Stimulated activated CD8-positive, alpha-beta memory T cell treated with anti-CD3 and anti-CD28 coated beads, Interleukin-2, amount 100 ng/mL, for 1 hour (primary cell): Measurements from ENCODE around the gene DRC1.

Experiments
- DNase-seq, 2 donors: peaks; one replicate each; pipeline ENCODE4 v3.0.0-alpha.2; 2020; ENCODE audit warnings: low read depth in 2 of 2

The DRC1 gene

DNA sequence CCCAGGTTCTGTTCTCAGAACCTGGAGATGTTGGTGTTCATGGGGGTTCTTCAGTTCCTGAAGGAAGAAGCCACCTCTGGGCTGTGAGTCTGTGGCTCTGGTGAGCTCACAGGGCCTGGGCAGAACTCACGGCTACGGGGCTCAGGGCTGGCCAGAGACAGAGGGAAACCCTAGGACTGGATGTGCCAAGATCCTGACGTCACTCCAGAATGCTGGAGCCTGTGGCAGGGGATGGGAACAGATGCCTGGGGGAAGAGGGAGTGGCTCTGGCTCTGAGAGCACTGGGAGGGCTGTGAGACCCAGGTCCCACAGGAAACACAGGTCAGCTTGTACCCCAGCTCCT lies 76.2 kb downstream of the DRC1 start, which contains the start of gene OTOF:
Gene OTOF (minus strand): TSS at position 214 of the 343 bp plus-strand sequence.
- no peak for DNase-seq

DNA sequence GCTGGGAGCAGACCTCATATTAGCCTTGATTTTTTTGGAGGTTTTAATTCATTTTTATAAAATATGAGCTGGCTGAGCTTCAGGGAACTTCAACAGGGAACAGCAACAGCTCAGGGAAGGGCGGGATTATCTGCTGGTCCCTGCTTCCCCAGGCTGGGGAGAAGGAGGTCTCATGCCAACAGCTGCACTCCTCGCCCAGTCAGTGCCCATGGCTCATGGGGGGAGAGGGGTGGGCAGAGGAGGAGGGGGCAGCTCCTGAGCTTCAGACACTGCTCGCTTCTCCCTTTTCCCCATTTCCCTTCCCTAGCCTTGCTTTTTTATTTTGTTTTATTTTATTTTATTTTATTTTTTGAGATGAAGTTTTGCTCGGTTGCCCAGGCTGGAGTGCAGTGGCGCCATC lies 76.6 kb downstream of the DRC1 start:
- no peak for DNase-seq

DNA sequence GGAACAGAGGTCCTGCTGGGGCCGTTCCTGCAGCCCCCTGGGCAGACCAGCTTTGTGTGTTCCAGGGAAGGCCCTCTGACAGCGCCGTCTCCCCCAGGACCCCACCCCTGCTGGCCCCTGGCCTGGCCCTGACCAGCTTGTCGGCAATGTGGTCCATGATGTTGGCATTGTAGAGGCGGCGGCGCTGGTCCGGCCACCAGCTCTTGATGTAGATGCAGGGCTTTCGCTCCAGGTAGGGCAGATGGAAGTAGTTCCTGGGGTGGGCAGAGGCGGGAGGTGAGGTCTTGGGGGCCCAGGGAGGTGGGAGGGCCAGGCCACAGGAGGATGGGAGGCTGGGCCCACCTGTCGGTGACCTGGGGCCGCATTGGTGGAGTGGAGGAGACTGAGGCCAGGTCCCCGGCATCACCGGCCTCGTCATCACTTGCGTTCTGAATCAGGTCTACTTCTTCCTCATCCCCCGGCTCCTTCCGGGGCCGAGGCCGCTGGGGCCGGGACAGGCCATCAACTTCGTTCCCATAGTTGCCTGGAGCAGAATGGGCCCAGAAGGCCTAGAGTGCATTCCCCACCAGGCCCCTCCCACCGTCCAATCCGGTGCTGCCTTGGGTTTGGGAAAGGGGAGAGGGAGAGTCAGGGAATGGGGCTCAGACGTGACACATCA lies 77.5 kb downstream of the DRC1 start:
- DNase-seq = no peak

DNA sequence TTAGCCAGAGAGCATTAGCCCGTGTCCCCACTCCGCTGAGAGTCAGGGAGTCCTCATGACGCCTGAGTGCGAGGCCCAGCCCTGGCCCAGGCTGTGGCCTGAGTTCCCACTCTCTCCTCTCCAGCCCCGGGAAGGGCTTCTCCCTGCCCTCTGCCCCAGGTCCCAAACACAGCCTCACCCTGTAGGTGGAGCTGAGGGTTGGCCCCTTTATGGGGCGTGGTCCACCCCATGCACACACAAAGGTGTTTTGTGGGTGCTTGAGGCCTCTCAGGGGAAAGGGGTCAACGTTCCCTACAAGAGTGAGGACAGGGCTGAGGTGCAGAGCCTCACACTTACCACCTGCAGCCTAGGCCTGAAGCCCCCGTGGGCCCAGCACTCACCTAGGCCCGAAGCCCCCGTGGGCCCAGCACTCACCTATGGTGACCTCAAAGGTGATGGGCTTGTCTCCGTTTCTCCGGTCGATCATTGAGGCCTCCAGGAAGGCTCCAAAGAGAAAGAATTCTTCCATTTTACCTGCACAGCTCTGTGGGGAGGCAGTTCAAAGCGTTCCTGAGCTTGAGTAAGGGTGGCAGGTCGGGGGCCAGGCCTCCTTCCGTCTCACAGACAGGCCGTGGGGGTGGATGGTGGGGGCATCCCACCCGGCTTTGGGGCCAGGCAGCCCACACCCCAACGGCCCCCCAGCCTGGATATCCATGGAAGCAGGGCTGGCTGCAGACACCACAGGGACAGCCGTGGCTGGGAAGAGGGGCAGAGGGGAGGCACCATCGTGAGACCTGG lies 78.3 kb downstream of the DRC1 start:
- DNase-seq = no peak

DNA sequence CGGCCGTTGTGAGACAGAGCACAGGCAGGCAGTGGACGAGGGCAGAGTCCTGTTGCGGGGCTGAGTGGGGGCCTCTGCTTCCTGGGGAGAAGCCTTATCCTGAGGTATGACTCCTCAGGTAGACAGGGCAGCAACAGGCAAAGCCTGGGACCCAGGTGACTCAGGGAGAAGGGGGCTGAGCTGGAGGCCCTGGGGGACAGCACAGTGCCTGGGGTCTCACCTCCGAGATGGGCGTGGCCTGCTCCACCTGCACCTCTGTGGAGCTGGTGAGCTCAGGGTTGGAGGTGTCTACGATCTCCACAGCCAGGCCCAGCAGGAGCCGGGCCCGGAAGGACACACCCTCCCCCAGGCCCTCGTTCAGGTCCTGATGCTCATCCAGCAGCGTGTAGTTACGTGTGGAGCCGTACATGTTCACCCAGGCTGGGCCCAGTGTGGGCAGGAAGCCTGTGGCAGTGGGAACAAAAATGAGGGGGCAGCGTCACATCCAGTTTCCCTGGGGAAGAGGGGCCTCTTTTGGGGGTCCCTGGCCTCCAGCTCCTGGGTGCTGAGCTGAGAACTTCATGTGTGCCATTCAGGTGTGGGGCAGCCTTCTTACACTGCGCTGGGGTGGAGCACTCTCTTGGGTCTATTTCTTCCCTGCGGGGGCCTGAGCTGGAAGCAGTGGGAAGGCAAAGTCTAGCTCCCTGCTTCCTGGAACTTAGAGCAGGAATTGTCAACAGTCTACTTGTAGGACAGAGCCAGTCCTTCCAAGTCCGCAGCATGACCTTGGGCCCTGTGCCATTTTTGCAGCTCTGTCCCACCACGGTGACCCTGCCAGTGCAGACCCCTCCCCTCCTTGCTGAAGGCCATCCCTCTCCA lies 79.1 kb downstream of the DRC1 start:
- DNase-seq = no peak

DNA sequence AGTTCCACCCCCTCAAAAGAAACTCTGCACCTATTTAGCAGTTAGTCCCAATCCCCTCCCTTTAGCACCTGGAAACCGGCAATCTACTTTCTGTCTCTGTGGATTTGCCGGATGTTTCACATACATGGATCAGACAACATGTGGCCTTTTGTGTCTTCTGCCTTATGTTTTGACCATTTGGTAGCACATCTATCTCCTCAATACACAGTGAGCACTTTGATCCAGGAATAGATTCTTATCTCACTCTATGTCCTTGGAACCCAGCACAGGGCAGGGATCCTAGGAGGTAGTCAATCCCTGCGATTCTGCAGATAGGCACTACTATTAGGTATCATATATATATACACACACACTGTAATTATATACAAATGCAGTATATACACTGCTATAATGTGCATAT lies 80.0 kb downstream of the DRC1 start:
- no peak for DNase-seq

DNA sequence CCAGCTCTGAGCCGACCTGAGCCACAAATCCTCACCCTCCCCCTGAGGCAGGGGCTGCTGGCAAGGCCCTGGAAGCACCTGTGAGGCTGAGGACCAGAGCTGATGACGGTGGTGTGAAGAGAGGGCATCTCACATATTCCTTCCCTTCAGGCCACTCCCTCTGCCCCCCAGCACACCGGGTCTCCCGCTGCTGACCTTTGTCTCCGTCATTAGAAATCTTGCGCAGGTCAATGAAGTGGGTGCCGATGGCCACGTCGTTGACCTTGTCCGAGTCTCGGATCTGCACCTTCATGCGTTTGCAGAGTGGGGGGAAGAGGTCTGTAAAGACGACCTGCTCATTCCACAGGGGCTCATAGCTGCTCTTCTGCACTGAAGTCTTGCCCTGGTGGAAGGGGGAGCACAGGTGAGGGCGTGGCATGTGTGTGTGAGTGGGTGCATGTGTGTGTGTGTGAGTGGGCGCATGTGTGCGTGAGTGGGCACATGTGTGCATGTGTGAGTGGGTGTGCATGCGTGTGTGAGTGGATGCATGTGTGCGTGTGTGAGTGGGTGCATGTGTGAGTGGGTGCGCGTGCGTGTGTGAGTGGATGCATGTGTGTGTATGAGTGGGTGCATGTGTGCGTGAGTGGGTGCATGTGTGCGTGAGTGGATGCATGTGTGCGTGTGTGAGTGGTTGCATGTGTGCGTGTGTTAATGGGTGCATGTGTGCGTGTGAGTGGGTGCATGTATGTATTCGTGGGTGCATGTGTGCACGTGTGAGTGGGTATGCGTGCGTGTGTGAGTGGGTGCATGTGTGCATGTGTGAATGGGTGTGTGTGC lies 80.7 kb downstream of the DRC1 start:
- DNase-seq = no peak

DNA sequence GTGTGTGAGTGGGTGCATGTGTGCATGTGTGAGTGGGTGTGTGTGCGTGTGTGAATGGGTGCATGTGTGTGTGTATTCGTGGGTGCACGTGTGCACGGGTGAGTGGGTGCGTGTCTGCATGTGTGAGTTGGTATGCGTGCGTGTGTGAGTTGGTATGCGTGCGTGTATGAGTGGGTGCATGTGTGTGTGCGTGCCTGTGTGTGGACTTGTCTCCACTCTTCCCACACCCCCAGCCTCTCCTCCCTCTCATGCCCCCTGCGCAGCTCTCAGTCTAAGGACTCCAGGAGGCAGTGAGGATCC lies 81.3 kb downstream of the DRC1 start:
- no peak for DNase-seq

DNA sequence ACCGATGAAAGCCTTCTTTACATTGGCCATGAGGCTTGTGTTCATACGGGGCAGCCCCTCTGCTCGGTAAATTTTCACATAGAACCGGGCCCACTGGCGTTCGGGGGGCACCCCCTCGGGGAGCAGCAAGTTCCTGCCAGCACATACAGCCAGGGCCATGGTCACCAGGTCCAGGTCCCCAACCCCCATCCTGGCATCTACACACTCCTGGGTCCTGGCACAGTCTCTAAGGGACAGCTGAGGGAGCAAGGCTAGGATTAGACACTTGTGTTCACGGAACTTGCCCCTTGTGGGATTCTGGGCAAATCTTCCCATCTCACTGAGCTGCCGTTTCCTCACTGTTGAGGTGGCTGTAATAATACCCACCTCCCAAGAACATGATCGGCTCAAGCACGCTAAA lies 81.8 kb downstream of the DRC1 start:
- DNase-seq = no peak

DNA sequence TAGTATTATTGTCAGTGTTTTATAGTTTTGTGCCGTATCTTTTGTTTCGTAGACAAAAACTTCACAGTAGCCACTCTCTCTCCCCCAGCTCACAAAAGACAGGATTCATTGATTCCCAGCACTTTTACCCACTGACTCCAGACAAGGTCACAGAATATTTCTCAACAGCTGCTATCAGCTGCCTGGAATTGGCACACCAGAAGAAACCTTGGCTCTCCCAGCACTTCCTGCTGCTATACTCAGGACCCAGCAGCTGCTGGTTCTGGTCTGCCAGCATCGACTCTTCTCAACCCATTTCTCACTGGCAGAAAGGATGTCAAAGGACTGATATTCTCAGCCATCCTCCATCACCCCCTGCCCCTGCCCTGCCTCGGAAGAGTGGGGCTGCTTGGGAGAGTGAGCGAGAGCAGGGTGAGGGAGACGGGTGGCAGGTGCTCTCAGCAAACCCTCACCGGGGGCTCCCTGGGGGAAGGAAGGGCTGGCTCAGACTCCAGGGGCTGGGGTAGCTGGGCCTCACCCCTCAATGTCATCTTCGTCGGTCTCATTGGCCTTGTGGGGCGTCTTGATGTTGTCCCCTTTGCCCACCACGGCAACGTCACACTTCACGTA lies 82.3 kb downstream of the DRC1 start:
- DNase-seq = no peak

DNA sequence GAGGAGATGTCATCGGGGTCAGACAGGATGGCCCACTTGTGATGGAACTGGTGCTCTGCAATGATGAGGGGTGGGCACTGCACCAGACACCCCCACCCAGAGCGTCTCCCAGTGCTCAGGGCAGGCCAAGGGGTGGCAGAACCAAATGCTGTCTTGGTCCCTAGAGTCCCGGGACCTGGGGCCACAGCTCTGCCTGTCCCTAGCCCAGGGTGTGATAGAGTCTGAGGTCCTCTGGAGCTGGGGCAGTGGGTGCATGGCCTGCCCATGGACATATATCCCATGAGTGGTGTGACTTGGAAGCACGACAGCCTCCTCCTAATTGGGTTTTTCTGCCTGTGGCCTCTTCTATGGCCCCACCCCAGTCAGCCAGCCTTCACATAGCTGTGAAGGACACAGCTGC lies 82.9 kb downstream of the DRC1 start:
- DNase-seq = no peak

DNA sequence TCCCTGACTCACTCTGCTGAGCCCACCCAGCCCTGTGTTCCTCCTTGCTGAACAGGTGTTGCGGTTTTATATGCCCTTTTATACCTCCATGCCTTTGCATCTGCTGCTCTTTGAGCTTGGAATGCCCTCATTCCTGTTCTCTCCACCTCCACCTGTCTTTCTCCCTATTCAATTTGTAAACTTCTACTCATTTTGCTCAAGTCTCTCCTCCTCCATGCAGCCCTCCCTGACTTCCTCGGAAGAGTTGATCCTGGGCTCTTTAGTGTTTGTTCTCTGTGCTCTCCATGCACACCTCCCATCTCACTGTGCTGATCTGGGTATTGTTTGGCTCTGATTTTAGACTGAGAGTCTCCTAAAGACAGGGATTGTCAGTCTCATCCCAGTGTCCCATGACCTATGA lies 83.4 kb downstream of the DRC1 start:
- no peak for DNase-seq

DNA sequence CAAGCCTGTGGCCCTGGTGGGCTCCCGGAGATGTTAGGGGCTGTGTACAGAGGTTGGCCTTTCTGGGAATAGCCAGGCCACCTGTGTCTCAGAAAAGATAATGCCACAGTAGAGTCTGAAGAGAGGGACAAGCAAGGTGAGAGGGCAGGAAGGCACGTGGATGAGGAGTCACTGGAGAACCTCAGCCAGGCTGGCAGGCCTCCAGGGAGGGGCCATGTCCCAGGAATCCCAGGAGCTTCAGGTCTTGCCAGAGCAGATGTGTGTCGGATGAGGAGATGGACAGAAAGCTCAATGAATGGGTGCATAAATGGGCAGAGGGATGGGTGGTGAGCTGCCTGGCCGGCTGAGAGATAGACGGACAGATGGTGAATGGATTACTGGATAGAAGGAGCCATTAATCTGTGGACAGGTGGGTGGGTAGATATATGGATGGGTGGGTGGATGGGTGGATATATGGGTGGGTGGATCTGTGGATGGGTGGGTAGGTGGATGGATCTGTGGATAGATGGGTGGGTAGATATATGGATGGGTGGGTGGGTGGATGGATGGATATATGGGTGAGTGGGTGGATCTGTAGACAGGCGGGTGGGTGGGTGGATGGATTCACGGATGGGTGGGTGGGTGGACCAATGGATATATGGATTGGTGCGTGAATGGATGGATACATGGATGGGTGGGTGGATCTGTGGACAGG lies 84.2 kb downstream of the DRC1 start:
- DNase-seq = no peak

DNA sequence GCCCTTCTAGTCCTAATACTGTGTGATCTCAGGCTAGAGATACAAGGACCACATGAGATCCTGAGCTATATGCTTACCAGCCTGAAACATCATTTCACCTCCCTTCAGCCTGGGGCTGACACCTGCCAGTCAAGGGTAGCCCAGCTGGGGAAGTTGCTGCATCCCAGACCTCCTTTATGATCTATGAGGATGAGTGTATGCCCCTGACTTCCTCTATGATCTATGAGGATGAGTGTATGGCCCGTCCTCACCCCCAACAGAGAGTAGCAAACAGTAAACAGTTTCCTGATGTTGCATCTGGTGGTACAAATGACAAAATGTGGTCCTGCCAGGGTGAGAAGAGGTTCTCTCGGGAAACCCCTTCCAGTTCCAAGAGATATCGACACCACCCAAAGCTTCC lies 85.1 kb downstream of the DRC1 start:
- DNase-seq = no peak

DNA sequence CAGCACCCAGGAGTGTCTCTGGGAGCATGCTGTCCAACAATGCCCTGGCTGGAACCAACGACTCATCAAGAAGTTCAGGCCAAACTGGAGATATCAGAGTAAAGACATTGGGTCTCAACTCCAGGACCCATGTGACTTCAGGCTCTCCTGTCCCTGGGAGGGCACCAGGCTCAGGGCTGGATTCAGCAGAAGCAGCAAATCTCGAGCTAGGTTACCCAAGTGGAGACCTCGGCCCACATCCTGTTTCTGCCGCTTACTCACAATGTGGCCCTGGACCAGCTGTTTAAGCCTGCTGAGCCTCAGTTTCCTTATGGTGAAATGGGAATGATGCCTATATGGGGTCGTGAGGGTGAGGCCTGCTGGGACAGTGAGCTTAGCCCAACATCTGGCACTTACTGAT lies 85.5 kb downstream of the DRC1 start:
- no peak for DNase-seq

DNA sequence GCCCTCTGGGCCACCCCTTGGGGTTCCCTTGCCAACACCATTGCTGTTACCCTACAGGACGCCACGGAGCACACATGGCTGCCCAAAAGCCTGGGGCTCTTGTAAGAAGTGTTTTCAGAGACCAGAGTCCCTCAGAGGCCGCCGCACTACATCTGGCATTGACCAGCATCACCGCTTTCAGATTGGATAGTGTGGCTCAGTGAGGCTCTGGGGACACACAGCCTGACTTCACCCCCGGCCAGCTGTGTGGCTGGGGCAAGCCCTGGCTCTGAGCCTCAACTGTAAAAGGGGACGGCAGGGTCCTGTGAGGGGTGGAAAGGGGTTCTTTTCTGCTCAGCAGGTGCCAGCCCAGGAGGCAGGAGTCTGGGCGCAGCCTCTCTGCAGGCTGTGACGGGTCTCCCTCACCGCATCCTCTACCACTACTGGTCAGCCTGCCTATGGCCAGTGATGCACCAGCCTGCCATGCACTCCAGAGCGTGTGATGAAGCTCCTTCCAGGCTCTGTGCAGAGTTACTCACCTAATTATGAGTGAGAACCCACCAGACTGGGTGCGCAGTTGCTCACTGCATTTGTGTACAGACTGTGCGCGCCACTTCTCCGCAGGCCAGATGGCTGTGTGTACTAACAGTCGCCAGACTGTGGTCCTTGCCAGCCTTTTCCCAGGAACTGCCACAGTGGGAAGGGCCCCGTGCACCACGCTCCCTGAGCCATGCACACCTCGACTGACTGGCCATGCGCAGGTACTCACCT lies 86.9 kb downstream of the DRC1 start:
- DNase-seq = no peak

DNA sequence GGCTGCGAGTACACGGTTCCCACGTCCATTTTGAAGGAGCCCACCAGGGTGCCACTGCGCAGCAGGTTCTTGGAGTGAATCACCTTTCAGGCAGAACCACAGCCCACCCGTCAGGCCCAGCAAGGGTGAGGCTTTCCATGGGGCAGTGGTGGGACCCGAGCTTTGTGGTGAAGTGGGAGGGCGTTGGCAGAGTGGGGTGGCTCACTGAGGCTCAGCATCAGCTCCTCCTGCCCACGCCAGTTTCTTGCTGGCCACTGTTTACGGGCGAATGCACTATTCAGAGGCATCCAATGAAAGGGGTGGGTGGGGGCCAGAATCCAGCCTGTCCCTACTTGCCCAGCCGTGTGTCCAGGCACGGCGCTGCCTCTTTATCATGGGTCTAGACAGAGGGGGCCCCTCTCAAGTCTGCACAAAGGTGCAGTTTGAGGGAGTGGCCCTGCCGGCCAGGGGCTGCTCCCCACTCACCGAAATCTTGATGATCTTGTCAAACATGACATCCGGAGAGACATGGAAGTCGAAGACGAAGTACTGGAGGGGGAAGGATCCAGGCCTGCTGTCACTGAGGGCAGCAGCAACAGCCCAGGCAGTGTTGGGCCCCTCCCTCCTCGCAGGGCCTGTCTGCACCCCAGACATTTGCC lies 87.6 kb downstream of the DRC1 start:
- DNase-seq = no peak

DNA sequence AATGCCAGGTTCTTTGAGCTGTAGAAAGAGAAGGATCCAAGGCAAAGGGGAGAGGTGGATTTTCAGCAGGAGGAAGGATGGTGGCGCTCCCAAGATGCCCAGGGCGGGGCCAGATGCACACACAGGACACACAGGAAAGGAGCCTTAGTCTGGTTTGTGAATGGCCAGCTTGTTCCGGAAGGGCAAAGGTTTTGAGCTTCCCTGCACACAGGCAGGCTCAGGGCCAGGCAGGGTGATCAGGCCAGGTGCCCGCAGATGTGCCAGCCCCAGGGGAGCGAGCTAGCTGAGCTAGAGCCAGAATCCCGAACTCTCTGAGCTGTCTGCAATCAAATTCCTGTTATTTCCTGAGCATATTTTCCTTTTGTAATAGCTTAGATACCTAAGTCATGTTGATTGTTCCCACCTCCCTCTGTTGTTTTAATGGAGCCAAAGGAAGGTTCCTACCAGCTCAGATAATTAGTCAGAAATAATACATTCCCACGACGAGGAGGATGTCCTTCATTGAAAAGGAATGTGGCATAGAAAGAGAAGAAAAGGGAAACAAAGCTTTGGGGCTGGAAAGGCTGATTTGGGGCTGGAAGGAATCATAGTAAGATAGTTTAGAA lies 89.9 kb downstream of the DRC1 start:
- no peak for DNase-seq

DNA sequence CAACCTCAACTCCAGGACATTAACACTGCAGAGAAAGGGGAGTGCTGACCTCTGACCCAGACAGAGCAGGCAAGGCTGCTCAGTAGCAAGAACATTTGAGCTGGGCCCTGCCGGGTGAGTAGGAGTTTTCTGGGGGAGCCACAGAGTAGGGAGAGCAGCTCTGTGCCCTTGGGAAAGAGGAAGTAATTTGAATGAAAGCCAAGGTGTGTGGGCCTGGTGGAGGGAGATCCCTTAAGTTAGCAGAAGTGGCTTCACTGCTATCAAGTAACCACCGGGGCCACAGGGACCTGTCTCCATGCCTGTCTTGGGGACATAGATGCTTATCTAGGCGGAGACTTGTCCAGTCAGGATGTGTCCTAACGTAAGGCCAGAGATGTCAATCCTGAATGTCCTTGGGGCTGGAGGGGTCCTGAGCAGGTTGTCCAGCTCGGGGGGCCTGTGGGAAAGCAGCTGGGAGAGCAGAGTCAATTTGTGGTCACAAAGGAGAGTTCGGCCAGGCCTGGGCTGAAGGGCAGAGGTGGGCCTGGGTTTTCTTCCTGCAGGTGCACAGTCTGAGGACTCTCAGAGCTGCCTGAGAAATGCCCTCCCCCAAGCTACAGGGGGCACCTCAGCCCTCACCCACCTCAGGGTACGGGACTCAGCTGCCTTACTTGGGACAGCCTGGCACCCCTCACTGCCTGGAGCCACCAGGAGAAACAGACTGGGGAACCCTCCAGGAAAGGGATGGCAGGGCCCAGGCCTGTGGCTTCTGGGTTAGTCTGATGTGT lies 91.2 kb downstream of the DRC1 start:
- DNase-seq = no peak
